ENCODE results near the gene CEP57. TPM values are rescaled to one million over a fixed set of nuclear protein-coding genes. Genes with fewer than 3 reads are reported as not detected.

CEP57 gene
- total RNA-seq, 1 experiment from 2014 or later, result 79.8 TPM

DNA sequence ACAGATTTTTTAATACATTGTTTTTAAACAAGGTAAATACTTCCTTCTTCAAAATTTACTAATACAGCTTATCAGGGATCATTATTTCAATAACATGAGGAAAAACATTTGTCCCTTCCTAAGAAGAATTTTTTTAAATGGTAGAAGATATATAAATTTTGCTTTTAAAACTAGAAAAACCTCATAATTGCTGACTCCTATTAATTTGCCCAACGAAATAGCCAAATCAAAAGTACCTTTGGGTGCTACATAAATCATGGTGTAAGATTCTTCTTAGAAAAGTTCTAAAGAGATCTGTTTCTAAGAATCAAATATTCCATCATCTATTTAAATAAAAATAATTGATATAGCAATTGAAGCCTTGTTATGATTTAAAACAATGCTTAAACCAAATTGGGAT is 54.9 kb downstream of the CEP57 start:
- no peak overlapping the region for H3K4me3 ChIP-seq (ENCODE audit: low read depth, low read length, poor library complexity, severe bottlenecking)
- intact Hi-C loops (cut with micrococcal nuclease; ENCODE audit: unreplicated experiment), result loop anchor here (5.0 kb wide), 1 partner anchor 122 kb away; no protein-coding TSS in a partner anchor
- BruUV-seq (replicated peaks), result no TSS peak
- POLR2A ChIA-PET (ENCODE audit: low non-redundant PET), result no interaction called here
- DNase-seq (ENCODE audit: low spot score), result no peak
- no peaks in the 10 kb centered on the region for H3K4me1 ChIP-seq (ENCODE audit: insufficient read depth, low read length, poor library complexity, severe bottlenecking)
- peaks cover 32% of the 10 kb centered on the region for H3K36me3 ChIP-seq (ENCODE audit: insufficient read depth, low read length, poor library complexity, severe bottlenecking)
- no peaks in the 10 kb centered on the region for H3K9me3 ChIP-seq (ENCODE audit: low read depth, low read length, poor library complexity, severe bottlenecking)
- TF ChIP-seq, protein P1, sequence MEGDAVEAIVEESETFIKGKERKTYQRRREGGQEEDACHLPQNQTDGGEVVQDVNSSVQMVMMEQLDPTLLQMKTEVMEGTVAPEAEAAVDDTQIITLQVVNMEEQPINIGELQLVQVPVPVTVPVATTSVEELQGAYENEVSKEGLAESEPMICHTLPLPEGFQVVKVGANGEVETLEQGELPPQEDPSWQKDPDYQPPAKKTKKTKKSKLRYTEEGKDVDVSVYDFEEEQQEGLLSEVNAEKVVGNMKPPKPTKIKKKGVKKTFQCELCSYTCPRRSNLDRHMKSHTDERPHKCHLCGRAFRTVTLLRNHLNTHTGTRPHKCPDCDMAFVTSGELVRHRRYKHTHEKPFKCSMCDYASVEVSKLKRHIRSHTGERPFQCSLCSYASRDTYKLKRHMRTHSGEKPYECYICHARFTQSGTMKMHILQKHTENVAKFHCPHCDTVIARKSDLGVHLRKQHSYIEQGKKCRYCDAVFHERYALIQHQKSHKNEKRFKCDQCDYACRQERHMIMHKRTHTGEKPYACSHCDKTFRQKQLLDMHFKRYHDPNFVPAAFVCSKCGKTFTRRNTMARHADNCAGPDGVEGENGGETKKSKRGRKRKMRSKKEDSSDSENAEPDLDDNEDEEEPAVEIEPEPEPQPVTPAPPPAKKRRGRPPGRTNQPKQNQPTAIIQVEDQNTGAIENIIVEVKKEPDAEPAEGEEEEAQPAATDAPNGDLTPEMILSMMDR (conservative IDR thresholded peaks at IDR 0.05; ENCODE audit: low read depth, low read length), result no peak
- no peak for TF ChIP-seq EZH2 (IDR thresholded peaks at IDR 0.05; ENCODE audit: borderline replicate concordance, low read depth, low read length, poor library complexity, severe bottlenecking)
- H3K27me3 ChIP-seq (replicated peaks; ENCODE audit: insufficient read depth, low read depth, low read length, poor library complexity), result no peaks in the 10 kb centered on the region
- H3K27ac ChIP-seq (ENCODE audit: low read depth, low read length, poor library complexity, severe bottlenecking), result no peak overlapping the region
- CTCF ChIA-PET, result interaction anchor here (0.6 to 0.7 kb wide), 3 partner anchors 116 to 580 kb away, joined by 3 to 8 read pairs (median 3); no protein-coding TSS in a partner anchor

DNA sequence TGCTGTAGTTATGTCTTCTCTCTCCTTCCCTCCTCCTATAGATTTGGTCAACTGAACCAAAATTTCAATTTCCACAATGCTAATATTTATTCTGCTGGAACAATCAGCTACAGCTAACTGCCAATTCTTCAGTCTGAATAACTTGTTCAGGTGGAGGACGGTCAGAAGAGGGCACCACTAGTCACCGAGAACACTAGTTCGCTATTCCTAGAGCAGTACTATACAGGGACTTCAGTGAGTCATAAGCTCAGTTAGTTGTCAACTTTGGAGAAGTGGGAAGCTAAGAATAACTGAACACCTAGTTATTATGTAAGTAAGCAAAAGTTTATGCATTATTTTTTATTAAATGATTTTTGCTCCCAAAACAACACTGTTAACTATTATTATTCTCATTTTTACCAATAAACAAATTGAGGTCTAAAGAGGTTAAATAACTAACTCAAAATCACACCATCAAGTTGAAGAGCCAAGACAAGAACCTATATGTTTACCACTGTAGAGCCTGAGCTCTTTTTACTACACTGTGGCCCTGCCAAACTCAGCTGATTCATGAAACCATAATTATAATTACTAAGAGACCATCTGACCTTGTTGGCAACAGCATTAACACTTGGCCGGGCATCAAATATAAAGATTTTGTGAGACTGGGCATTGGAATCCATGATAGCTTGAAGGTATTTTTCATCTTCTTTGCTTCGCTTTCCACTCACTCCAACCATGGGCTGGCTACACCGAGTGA is 59.0 kb downstream of the CEP57 start:
- CTCF ChIA-PET, result interaction anchor here (0.5 to 1.7 kb wide), 13 partner anchors 9 to 577 kb away, joined by 3 to 29 read pairs (median 5); partner anchors contain the start of genes CCDC82, JRKL and MAML2
- no peaks in the 10 kb centered on the region for H3K9me3 ChIP-seq (ENCODE audit: low read depth, low read length, poor library complexity, severe bottlenecking)
- TF ChIP-seq, protein P1 (conservative IDR thresholded peaks at IDR 0.05; ENCODE audit: low read depth, low read length), result peak; percentile 66
- no peak for TF ChIP-seq EZH2 (IDR thresholded peaks at IDR 0.05; ENCODE audit: borderline replicate concordance, low read depth, low read length, poor library complexity, severe bottlenecking)
- H3K36me3 ChIP-seq (ENCODE audit: insufficient read depth, low read length, poor library complexity, severe bottlenecking), result peaks cover 18% of the 10 kb centered on the region
- H3K27ac ChIP-seq (ENCODE audit: low read depth, low read length, poor library complexity, severe bottlenecking), result no peak overlapping the region
- H3K4me1 ChIP-seq (ENCODE audit: insufficient read depth, low read length, poor library complexity, severe bottlenecking), result no peaks in the 10 kb centered on the region
- DNase-seq (ENCODE audit: low spot score), result peak; percentile 77
- no peak overlapping the region for H3K4me3 ChIP-seq (ENCODE audit: low read depth, low read length, poor library complexity, severe bottlenecking)
- POLR2A ChIA-PET (ENCODE audit: low non-redundant PET), result no interaction called here
- intact Hi-C loops (cut with micrococcal nuclease; ENCODE audit: unreplicated experiment), result loop anchor here (2.0 to 5.0 kb wide), 2 partner anchors 118 to 392 kb away; no protein-coding TSS in a partner anchor
- no TSS peak for BruUV-seq (replicated peaks)
- no peaks in the 10 kb centered on the region for H3K27me3 ChIP-seq (replicated peaks; ENCODE audit: insufficient read depth, low read depth, low read length, poor library complexity)

DNA sequence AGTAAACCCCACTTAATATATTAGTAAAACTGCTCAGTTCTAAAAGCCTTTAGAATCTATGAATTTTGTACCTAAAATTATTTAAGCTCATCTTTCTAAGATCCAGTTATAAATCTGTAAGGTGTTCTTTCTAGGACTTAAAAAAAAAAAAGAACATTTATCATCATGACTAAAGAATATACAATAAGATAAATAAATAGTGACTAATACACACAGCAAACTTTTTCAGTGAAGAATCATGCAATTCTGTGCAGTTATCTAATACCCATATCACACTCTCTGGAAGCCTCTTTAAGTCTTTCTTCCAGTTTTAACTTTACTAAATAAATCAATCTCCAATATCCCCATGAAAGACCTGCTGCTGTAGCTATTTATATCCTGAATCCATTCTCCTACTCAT is 59.8 kb downstream of the CEP57 start:
- ChIA-PET POLR2A (ENCODE audit: low non-redundant PET) (no interaction called here), CTCF (interaction anchor here (0.6 to 1.5 kb wide), 2 partner anchors 14 to 319 kb away, joined by 4 to 16 read pairs; no protein-coding TSS in a partner anchor)
- DNase-seq (ENCODE audit: low spot score), result no peak
- no peak for TF ChIP-seq EZH2 (IDR thresholded peaks at IDR 0.05; ENCODE audit: borderline replicate concordance, low read depth, low read length, poor library complexity, severe bottlenecking)
- TF ChIP-seq, protein P1 (conservative IDR thresholded peaks at IDR 0.05; ENCODE audit: low read depth, low read length), result no peak
- Histone ChIP-seq H3K9me3 (ENCODE audit: low read depth, low read length, poor library complexity, severe bottlenecking) (no peaks in the 10 kb centered on the region), H3K4me3 (ENCODE audit: low read depth, low read length, poor library complexity, severe bottlenecking) (no peak overlapping the region), H3K4me1 (ENCODE audit: insufficient read depth, low read length, poor library complexity, severe bottlenecking) (no peaks in the 10 kb centered on the region), H3K36me3 (ENCODE audit: insufficient read depth, low read length, poor library complexity, severe bottlenecking) (peaks cover 13% of the 10 kb centered on the region), H3K27ac (ENCODE audit: low read depth, low read length, poor library complexity, severe bottlenecking) (no peak overlapping the region), H3K27me3 (replicated peaks; ENCODE audit: insufficient read depth, low read depth, low read length, poor library complexity) (no peaks in the 10 kb centered on the region)
- BruUV-seq (replicated peaks), result no TSS peak
- intact Hi-C loops (cut with micrococcal nuclease; ENCODE audit: unreplicated experiment), result no loop called here

Measured in A673 (cell line).